HepG2 (cell line): ENCODE data around the gene CTTNBP2NL. TPM values are rescaled to one million over a fixed set of nuclear protein-coding genes. Genes with fewer than 3 reads are reported as not detected.

ENCODE experiments used
- AFF4 ChIP-seq: sonication (generic); formaldehyde crosslinking; IDR thresholded peaks from 2 replicates; pipeline ENCODE4 v1.4.0; 2020; ENCODE audit warnings: missing genetic modification reagents
- AHDC1 ChIP-seq: sonication (generic); formaldehyde crosslinking; IDR thresholded peaks from 2 replicates; pipeline ENCODE4 v1.5.1; 2020; ENCODE audit warnings: mild to moderate bottlenecking, missing genetic modification reagents, borderline replicate concordance
- ARID3A ChIP-seq: IDR thresholded peaks from 2 replicates; pipeline ENCODE4 v1.6.1; 2012; ENCODE audit warnings: low read depth, low read length, improper control_type of control experiment
- CHD4 ChIP-seq: fragments of 200-600 bp; sonication (generic); IDR thresholded peaks from 2 replicates; pipeline ENCODE4 v1.7.0; 2017; ENCODE audit warnings: mild to moderate bottlenecking, low read length, borderline replicate concordance
- FOSL2 ChIP-seq: sonication (generic); formaldehyde crosslinking; IDR thresholded peaks from 2 replicates; pipeline ENCODE4 v1.4.0; 2020; ENCODE audit warnings: missing genetic modification reagents
- GFI1 ChIP-seq: sonication (generic); formaldehyde crosslinking; IDR thresholded peaks from 2 replicates; pipeline ENCODE4 v1.5.0; 2020; ENCODE audit warnings: missing genetic modification reagents, mild to moderate bottlenecking, borderline replicate concordance
- HDAC1 ChIP-seq: sonication (generic); formaldehyde crosslinking; IDR thresholded peaks from 2 replicates; pipeline ENCODE4 v1.5.1; 2020; ENCODE audit warnings: mild to moderate bottlenecking, missing genetic modification reagents
- HNF4A ChIP-seq: sonication (generic); formaldehyde crosslinking; IDR thresholded peaks from 2 replicates; pipeline ENCODE4 v1.4.0; 2020; ENCODE audit warnings: missing genetic modification reagents
- KDM5A ChIP-seq: fragments of 200-600 bp; sonication (generic); IDR thresholded peaks from 2 replicates; pipeline ENCODE4 v1.7.0; 2018; ENCODE audit warnings: antibody characterized with exemption, mild to moderate bottlenecking, low read length, borderline replicate concordance
- RBM22 ChIP-seq: fragments of 200-400 bp; formaldehyde crosslinking; optimal IDR thresholded peaks from 2 replicates; pipeline ENCODE3; 2017; ENCODE audit warnings: mild to moderate bottlenecking, low read length, moderate library complexity
- ZBTB38 ChIP-seq: sonication (generic); formaldehyde crosslinking; IDR thresholded peaks from 2 replicates; pipeline ENCODE4 v1.5.1; 2020; ENCODE audit warnings: mild to moderate bottlenecking, missing genetic modification reagents
- ZBTB49 ChIP-seq: sonication (generic); formaldehyde crosslinking; IDR thresholded peaks from 2 replicates; pipeline ENCODE4 v1.4.0; 2020; ENCODE audit warnings: missing genetic modification reagents, borderline replicate concordance
- ZNF510 ChIP-seq: sonication (generic); formaldehyde crosslinking; IDR thresholded peaks from 2 replicates; pipeline ENCODE4 v1.4.0; 2020; ENCODE audit warnings: low read depth, mild to moderate bottlenecking, missing genetic modification reagents
- ZSCAN29 ChIP-seq: sonication (generic); formaldehyde crosslinking; conservative IDR thresholded peaks from 2 replicates; pipeline ENCODE4 v1.4.0; 2020; ENCODE audit warnings: mild to moderate bottlenecking, missing genetic modification reagents
- polyA plus RNA-seq, 8 experiments: library from polyadenylated mRNA; depleted of rRNA in 3 of 8; stranded (reverse) in 7 of 8; unstranded in 1 of 8; fragments of >200 nt; fragmentation: Illumina TruSeq in 4 of 8; extraction: Trizol in 4 of 8; gene quantifications; 2 replicates each; pipeline versions ENCODE4 v1.2.1 to v1.2.3, GENCODE V29; 2011 to 2016; ENCODE audit warnings: low read depth in 4 of 8, missing spikeins in 1 of 8, mixed read lengths in 1 of 8; ENCODE audit not compliant: insufficient read depth in 1 of 8
- total RNA-seq, 5 experiments: library from RNA; depleted of rRNA; stranded (reverse); fragments of >200 nt; fragmentation: Illumina TruSeq; extraction: Trizol; gene quantifications; 2 replicates each; pipeline ENCODE4 v1.2.3, GENCODE V29; 2016; ENCODE audit warnings: low read depth in 1 of 5

Gene CTTNBP2NL
- total and polyA plus RNA-seq, 2 of the 13 experiments (the other 11 are each of a cell fraction or from before 2014, with no cell fraction given): 2.1 to 4.1 TPM

GRCh38 chr1:112390775-112391602 is 5.0 kb upstream of the CTTNBP2NL start (continued):
- TF ChIP-seq AFF4 (CRISPR knock-in tag): no peak
- TF ChIP-seq ZBTB38 (CRISPR knock-in tag): no peak
- no peak for TF ChIP-seq RBM22
- TF ChIP-seq ARID3A: no peak
- TF ChIP-seq CHD4: no peak
- 0 out of 2 replicates have a peak, but pooled peaks have one; percentile 31 for TF ChIP-seq GFI1 (CRISPR knock-in tag)
- peak; percentile 27 for TF ChIP-seq HNF4A (CRISPR knock-in tag)
- no peak for TF ChIP-seq ZBTB49 (CRISPR knock-in tag)
- no peak for TF ChIP-seq AHDC1 (CRISPR knock-in tag)
- no peak for TF ChIP-seq ZNF510 (CRISPR knock-in tag)
- no peak for TF ChIP-seq ZSCAN29
- 0 out of 2 replicates have a peak, but pooled peaks have one; percentile 9 for TF ChIP-seq FOSL2 (CRISPR knock-in tag)
- peak; percentile 47; the same call in 1 of the 2 replicates for TF ChIP-seq KDM5A
- TF ChIP-seq HDAC1 (CRISPR knock-in tag): peak; percentile 52; the same call in 1 of the 2 replicates
